ENCODE results near the gene PDE2A.

- TF ChIP-seq CTCF (IDR thresholded peaks at IDR 0.05), result no peak
- no peak for TF ChIP-seq POLR2A (IDR thresholded peaks at IDR 0.05)
Measured at GRCh38 chr11:72617080-72617762, 57.0 kb downstream of the PDE2A start.
